ENCODE measurements around the gene RAB11A. TPM values are rescaled to one million over a fixed set of nuclear protein-coding genes. Genes with fewer than 3 reads are reported as not detected.

Gene RAB11A
- total and polyA plus RNA-seq, 2 of the 13 experiments (the other 11 are each of a cell fraction or from before 2014, with no cell fraction given), result 161 to 162 TPM

DNA sequence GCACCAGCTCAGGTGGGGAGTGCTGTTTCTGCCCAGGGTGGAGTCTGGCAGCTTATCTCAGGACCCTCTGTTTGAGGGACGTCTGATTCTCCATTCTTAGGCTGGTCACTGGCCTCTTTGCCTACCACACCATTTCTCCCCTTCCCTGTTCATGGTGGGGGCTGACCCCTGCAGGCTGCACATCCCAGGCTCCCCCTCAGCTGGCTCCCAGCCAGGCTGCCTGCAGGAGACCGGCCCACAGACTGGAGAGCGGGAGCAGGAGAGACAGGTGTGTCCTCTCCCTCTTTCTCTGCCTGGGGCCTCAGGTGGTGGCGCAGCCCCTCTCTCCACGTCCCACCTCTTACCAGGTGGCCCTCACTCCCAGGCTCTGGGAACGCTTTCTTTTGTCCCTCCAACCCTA is 60.8 kb downstream of the RAB11A start (continued):
- TF ChIP-seq SIN3B (IDR thresholded peaks at IDR 0.05; ENCODE audit: low read length) (no peak), FOXJ3 (CRISPR knock-in tag; IDR thresholded peaks at IDR 0.05; ENCODE audit: borderline replicate concordance) (no peak), ZNF33B (CRISPR knock-in tag; IDR thresholded peaks at IDR 0.05) (no peak), ZNF335 (CRISPR knock-in tag; IDR thresholded peaks at IDR 0.05) (no peak), ZNF780A (CRISPR knock-in tag; IDR thresholded peaks at IDR 0.05) (no peak), ZNF350 (CRISPR knock-in tag; IDR thresholded peaks at IDR 0.05; ENCODE audit: borderline replicate concordance, low read depth) (no peak), ZNF274 (CRISPR knock-in tag; IDR thresholded peaks at IDR 0.05) (no peak), MBD4 (IDR thresholded peaks at IDR 0.05; ENCODE audit: borderline replicate concordance, low read length) (no peak)
- TF ChIP-seq, protein P1, sequence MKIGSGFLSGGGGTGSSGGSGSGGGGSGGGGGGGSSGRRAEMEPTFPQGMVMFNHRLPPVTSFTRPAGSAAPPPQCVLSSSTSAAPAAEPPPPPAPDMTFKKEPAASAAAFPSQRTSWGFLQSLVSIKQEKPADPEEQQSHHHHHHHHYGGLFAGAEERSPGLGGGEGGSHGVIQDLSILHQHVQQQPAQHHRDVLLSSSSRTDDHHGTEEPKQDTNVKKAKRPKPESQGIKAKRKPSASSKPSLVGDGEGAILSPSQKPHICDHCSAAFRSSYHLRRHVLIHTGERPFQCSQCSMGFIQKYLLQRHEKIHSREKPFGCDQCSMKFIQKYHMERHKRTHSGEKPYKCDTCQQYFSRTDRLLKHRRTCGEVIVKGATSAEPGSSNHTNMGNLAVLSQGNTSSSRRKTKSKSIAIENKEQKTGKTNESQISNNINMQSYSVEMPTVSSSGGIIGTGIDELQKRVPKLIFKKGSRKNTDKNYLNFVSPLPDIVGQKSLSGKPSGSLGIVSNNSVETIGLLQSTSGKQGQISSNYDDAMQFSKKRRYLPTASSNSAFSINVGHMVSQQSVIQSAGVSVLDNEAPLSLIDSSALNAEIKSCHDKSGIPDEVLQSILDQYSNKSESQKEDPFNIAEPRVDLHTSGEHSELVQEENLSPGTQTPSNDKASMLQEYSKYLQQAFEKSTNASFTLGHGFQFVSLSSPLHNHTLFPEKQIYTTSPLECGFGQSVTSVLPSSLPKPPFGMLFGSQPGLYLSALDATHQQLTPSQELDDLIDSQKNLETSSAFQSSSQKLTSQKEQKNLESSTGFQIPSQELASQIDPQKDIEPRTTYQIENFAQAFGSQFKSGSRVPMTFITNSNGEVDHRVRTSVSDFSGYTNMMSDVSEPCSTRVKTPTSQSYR (CRISPR knock-in tag; IDR thresholded peaks at IDR 0.05; ENCODE audit: borderline replicate concordance), result no peak
- TF ChIP-seq, protein P2, sequence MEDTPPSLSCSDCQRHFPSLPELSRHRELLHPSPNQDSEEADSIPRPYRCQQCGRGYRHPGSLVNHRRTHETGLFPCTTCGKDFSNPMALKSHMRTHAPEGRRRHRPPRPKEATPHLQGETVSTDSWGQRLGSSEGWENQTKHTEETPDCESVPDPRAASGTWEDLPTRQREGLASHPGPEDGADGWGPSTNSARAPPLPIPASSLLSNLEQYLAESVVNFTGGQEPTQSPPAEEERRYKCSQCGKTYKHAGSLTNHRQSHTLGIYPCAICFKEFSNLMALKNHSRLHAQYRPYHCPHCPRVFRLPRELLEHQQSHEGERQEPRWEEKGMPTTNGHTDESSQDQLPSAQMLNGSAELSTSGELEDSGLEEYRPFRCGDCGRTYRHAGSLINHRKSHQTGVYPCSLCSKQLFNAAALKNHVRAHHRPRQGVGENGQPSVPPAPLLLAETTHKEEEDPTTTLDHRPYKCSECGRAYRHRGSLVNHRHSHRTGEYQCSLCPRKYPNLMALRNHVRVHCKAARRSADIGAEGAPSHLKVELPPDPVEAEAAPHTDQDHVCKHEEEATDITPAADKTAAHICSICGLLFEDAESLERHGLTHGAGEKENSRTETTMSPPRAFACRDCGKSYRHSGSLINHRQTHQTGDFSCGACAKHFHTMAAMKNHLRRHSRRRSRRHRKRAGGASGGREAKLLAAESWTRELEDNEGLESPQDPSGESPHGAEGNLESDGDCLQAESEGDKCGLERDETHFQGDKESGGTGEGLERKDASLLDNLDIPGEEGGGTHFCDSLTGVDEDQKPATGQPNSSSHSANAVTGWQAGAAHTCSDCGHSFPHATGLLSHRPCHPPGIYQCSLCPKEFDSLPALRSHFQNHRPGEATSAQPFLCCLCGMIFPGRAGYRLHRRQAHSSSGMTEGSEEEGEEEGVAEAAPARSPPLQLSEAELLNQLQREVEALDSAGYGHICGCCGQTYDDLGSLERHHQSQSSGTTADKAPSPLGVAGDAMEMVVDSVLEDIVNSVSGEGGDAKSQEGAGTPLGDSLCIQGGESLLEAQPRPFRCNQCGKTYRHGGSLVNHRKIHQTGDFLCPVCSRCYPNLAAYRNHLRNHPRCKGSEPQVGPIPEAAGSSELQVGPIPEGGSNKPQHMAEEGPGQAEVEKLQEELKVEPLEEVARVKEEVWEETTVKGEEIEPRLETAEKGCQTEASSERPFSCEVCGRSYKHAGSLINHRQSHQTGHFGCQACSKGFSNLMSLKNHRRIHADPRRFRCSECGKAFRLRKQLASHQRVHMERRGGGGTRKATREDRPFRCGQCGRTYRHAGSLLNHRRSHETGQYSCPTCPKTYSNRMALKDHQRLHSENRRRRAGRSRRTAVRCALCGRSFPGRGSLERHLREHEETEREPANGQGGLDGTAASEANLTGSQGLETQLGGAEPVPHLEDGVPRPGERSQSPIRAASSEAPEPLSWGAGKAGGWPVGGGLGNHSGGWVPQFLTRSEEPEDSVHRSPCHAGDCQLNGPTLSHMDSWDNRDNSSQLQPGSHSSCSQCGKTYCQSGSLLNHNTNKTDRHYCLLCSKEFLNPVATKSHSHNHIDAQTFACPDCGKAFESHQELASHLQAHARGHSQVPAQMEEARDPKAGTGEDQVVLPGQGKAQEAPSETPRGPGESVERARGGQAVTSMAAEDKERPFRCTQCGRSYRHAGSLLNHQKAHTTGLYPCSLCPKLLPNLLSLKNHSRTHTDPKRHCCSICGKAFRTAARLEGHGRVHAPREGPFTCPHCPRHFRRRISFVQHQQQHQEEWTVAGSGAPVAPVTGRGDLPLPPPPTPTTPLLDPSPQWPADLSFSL (CRISPR knock-in tag; IDR thresholded peaks at IDR 0.05), result no peak

Data from HepG2 (cell line).